ENCODE results near the gene APBB3.

The APBB3 gene

DNA sequence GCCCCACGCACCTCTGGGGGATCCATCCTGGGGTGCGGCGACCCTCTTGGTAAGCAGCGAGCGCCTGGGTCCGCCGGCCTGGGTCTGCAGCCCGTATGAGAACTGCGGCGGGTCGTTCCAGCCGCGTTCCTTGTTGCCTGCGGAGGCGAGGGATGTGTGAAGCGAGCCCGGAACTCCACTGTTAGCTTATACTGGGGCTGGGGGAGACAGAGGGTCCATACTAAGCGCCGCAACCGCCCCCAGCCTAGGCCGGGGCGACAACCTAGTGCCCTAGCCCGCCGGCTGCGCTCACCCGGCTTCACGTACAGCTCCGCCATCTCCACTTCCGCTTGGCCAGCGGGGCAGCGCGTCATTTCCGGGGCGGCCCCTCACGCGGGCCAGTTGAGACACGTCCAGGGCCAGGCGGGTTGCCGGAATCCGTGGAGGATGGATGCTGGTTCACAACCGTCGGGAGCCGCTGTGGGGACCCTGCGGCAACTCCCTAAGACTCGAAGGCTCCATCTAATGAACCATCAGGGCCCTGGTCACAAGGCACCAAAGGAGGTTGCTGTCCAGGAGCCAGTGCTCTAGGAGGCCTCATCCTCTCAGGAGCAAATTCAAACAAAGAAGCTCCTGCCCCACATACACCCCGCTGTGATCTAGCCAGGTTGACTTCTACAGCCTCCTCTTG, 7.1 kb downstream of the APBB3 start, which contains the start of gene SRA1:
Gene SRA1 (minus strand): TSS at position 338 of the 670 bp plus-strand sequence. CDS start 21 bp downstream, at position 317.
- peak within 1 kb of the TSS; percentile 88 for H3K4me3 ChIP-seq (ENCODE audit: low read depth, low read length)
- DNase-seq (ENCODE audit: low read depth) = peak; percentile 69
- no peak for TF ChIP-seq CTCF (IDR thresholded peaks at IDR 0.05; ENCODE audit: low read depth, low read length, missing control alignments)
- in situ Hi-C loops (cut with HindIII; ENCODE audit: low sequenced_read_pairs) = no loop called here

DNA sequence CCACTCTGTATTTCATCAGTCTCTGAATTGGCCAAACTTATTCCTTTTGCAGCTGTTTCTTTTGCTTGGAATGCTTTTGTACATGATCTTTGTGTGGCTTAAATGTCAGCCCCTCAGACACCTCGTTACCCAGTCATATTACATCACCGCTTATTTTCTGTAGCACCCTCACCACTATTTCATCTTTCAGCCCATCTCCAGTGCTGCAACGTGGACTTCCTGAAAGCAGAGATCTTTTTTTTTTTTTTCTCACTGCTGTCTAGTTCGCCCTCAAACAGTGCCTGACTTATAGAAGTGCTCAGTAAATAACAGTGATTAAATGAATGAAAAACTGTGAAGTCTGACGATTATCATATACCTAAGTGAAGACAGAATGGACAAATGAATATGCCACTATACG, 8.0 kb downstream of the APBB3 start:
- DNase-seq (ENCODE audit: low read depth) = no peak
- TF ChIP-seq CTCF (IDR thresholded peaks at IDR 0.05; ENCODE audit: low read depth, low read length, missing control alignments) = no peak
- H3K4me3 ChIP-seq (ENCODE audit: low read depth, low read length) = peak overlapping the region; percentile 88
- in situ Hi-C loops (cut with HindIII; ENCODE audit: low sequenced_read_pairs) = no loop called here

- peak overlapping the region; percentile 88 for H3K4me3 ChIP-seq (ENCODE audit: low read depth, low read length)
- in situ Hi-C loops (cut with HindIII; ENCODE audit: low sequenced_read_pairs) = no loop called here
- no peak for TF ChIP-seq CTCF (IDR thresholded peaks at IDR 0.05; ENCODE audit: low read depth, low read length, missing control alignments)
- no peak for DNase-seq (ENCODE audit: low read depth)
Measured at GRCh38 chr5:140555747-140556312, 8.6 kb downstream of the APBB3 start.

DNA sequence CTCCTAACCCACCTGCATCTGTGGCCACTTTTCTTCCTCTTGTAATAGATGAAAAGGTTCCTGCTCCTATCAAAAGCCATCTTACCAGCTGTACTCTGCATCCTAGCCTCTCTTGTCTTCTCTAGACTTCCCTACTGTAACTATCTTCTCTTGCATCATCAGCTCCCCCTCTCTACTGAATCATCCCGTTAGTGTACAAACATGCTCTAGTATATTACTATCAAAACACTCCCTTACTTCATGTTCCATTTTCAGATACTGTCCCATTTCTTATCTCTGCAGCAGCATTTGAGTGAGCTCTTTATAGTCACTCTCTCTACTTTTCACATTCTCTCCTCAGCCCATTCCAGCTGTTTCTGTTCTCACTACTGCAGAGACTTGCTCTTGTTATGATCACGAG, 9.9 kb downstream of the APBB3 start:
- in situ Hi-C loops (cut with HindIII; ENCODE audit: low sequenced_read_pairs) = no loop called here
- no peak for TF ChIP-seq CTCF (IDR thresholded peaks at IDR 0.05; ENCODE audit: low read depth, low read length, missing control alignments)
- H3K4me3 ChIP-seq (ENCODE audit: low read depth, low read length) = no peak overlapping the region
- DNase-seq (ENCODE audit: low read depth) = no peak

DNA sequence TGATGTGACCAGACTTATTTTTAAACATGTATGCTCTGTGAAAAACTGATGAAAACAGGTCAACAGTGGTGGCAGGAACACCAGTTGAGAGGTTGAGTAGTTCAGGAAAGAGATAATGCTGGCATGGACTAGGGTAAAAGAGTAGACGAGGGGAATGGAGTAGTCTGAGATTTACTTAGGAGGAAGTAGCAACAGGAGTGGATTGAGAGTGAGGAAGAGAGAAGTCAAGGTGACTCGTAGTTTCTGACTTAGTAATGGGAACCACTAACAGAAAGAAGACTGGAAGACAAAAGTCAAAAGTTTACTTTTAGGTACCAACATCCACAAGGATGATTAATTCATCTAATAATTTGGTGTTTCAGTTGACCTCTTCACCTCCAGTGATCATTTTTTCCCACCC, 10.7 kb downstream of the APBB3 start:
- no peak for TF ChIP-seq CTCF (IDR thresholded peaks at IDR 0.05; ENCODE audit: low read depth, low read length, missing control alignments)
- H3K4me3 ChIP-seq (ENCODE audit: low read depth, low read length) = no peak overlapping the region
- no peak for DNase-seq (ENCODE audit: low read depth)
- in situ Hi-C loops (cut with HindIII; ENCODE audit: low sequenced_read_pairs) = no loop called here

- in situ Hi-C loops (cut with HindIII; ENCODE audit: low sequenced_read_pairs) = no loop called here
- no peak for DNase-seq (ENCODE audit: low read depth)
- H3K4me3 ChIP-seq (ENCODE audit: low read depth, low read length) = no peak overlapping the region
- no peak for TF ChIP-seq CTCF (IDR thresholded peaks at IDR 0.05; ENCODE audit: low read depth, low read length, missing control alignments)
Measured at GRCh38 chr5:140551872-140552271, 12.5 kb downstream of the APBB3 start.
